NCI-H226 (cell line): Measurements from ENCODE around the gene CLPTM1L.

Experiments used
- DNase-seq: peaks from one replicate; pipeline ENCODE4 v3.0.0-alpha.2; 2015

CLPTM1L gene

GRCh38 chr5:1325191-1325741, 19.6 kb downstream of the CLPTM1L start:
- no peak for DNase-seq

- DNase-seq = no peak
Observed at GRCh38 chr5:1324719-1325190, 20.1 kb downstream of the CLPTM1L start.

GRCh38 chr5:1324301-1324700, 20.6 kb downstream of the CLPTM1L start:
- no peak for DNase-seq

- DNase-seq = no peak
Observed at GRCh38 chr5:1323803-1324173, 21.1 kb downstream of the CLPTM1L start.

- no peak for DNase-seq
Observed at GRCh38 chr5:1322955-1323802, 21.7 kb downstream of the CLPTM1L start.

GRCh38 chr5:1322036-1322900, 22.6 kb downstream of the CLPTM1L start:
- no peak for DNase-seq

GRCh38 chr5:1321576-1321975, 23.3 kb downstream of the CLPTM1L start:
- DNase-seq = no peak

- DNase-seq = no peak
Observed at GRCh38 chr5:1320436-1321344, 24.2 kb downstream of the CLPTM1L start.

- DNase-seq = no peak
Observed at GRCh38 chr5:1319436-1320256, 25.3 kb downstream of the CLPTM1L start.

GRCh38 chr5:1318659-1319251, 26.1 kb downstream of the CLPTM1L start:
- DNase-seq = no peak

GRCh38 chr5:1317921-1318565, 26.9 kb downstream of the CLPTM1L start:
- no peak for DNase-seq

- DNase-seq = no peak
Observed at GRCh38 chr5:1316588-1317340, 28.1 kb downstream of the CLPTM1L start.

- DNase-seq = no peak
Observed at GRCh38 chr5:1315709-1316587, 29.0 kb downstream of the CLPTM1L start.

- DNase-seq = no peak
Observed at GRCh38 chr5:1315018-1315708, 29.7 kb downstream of the CLPTM1L start.

GRCh38 chr5:1314564-1314982, 30.3 kb downstream of the CLPTM1L start:
- DNase-seq = no peak

GRCh38 chr5:1312993-1313833, 31.7 kb downstream of the CLPTM1L start:
- no peak for DNase-seq

GRCh38 chr5:1312206-1312605, 32.7 kb downstream of the CLPTM1L start:
- no peak for DNase-seq
